Activated CD4-positive, alpha-beta T cell treated with anti-CD3 and anti-CD28 coated beads for 48 hours (primary cell): ENCODE data around the gene GALNT6.

Experiments used
- DNase-seq: peaks from one replicate; pipeline ENCODE4 v3.0.0-alpha.2; 2020

Gene GALNT6, protein sequence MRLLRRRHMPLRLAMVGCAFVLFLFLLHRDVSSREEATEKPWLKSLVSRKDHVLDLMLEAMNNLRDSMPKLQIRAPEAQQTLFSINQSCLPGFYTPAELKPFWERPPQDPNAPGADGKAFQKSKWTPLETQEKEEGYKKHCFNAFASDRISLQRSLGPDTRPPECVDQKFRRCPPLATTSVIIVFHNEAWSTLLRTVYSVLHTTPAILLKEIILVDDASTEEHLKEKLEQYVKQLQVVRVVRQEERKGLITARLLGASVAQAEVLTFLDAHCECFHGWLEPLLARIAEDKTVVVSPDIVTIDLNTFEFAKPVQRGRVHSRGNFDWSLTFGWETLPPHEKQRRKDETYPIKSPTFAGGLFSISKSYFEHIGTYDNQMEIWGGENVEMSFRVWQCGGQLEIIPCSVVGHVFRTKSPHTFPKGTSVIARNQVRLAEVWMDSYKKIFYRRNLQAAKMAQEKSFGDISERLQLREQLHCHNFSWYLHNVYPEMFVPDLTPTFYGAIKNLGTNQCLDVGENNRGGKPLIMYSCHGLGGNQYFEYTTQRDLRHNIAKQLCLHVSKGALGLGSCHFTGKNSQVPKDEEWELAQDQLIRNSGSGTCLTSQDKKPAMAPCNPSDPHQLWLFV

DNA sequence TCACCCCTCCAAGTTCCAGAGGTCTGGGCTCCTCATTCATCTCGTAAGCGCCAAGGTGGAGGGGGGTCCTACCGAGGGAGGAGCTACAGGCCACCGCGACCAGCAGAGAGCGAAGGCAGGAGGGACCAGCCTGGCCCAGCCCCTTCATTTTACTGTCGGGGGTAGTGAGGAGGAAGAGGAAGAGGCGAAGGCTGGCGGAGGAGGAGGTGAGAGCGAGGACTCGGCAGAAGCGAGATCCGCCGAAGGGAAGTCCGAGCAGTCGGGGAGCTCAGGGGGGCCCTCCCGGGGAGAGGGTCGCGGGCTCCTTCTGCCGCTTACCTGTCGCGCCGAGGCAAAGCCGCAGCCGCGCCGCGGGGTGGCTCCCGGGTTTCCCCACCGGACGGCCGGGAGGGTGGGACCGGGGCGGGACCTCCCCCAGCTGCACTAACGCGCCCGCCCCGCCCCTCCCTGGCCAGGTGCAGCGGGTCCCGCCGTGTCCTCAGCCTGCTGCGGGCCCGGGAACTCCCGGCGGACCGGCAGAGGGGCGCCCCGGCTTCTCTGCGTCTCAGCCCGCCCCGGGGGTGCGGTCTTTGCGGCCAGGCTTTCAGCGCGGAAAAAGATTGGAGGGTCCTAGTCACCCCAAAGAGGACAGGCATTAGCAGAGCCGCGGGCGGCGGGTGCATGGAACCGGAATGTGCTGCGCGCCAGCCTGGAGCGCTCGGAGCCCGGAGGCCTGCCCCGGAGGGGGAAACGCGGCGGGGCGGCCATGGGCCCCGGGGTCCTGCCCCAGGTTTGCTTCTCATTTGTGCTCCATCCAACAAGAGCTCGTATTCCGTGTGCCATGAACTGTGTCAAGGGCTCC, at the start of gene GALNT6:
TSS of gene GALNT6 (minus strand) at position 124 of the 841 bp plus-strand sequence. CDS start 11,625 bp downstream, outside the sequence.
- peak; percentile 76 for DNase-seq

DNA sequence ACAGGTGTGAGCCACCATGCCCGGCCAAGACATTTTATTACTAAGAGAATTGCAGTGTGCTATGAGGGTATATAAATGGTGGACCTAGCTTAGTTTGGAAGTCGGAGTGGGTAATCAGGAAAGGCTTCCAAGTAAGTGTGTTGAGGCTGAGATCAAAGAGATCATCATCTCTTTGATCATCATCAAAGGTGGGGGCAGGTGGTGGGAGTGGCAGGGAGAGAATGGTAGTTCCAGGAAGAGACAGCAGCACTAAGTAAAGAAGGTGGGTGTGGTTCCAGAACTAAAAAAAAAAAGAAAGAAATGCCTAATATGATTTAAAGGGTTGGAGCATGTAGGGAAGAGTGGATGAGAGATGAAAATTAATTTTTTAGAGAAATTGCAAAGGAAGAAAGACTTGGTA, 48.1 kb upstream of the GALNT6 start:
- DNase-seq, result no peak

DNA sequence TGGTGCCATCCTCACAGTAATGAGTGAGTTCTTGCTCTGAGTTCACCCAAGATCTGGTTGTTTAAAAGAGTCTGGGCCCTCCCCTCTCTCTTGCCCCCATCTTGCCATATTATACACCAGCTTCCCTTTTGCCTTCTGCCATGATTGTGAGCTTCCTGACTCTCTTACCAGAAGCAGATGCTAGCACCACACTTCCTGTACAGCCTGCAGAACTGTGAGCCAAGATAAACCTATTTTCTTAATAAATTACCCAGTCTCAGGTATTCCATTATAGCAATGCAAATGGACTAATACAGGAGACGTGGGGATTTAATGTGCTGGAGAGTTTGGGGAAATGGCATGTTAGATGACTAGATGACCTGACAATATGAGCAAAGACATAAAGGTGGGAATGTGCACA, 46.2 kb upstream of the GALNT6 start:
- no peak for DNase-seq

DNA sequence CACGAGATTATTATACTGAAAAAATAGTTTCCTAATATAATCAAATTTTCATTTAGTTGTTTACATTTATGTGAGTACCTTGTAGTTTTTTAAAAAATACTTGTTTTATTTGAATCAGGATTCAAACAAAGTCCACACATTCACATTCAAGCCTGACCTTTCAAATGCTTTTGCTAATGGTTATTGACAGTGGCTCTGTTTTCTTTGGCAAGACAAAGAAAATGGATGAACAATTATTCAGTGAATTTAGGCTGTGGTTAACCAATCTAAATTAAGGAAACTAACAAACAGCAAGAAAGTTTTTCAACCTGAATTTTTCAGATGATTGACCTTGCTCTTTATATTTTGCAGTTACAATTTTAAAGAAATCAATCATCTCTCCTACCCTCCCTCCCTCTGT, 43.1 kb upstream of the GALNT6 start:
- DNase-seq, result no peak

DNA sequence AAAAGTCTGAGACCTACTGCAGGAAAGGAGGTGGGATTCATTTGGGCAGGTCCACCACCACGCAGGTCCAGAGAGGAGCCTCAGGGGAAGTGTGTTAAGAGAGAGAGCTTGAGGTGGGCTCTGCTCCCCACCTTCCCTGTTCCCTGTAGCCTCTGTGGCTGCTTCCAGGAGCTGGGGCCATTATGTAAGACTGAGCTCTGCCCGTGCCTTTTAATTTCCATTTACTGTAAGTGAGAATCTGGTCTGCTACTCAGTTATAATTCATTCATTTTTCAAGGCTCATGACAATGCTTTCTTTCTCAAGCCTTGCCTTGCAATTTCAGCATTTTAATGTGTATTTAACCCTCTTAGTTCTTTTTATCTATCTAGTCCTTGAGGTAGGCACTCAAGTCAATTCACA, 41.7 kb upstream of the GALNT6 start:
- no peak for DNase-seq

DNA sequence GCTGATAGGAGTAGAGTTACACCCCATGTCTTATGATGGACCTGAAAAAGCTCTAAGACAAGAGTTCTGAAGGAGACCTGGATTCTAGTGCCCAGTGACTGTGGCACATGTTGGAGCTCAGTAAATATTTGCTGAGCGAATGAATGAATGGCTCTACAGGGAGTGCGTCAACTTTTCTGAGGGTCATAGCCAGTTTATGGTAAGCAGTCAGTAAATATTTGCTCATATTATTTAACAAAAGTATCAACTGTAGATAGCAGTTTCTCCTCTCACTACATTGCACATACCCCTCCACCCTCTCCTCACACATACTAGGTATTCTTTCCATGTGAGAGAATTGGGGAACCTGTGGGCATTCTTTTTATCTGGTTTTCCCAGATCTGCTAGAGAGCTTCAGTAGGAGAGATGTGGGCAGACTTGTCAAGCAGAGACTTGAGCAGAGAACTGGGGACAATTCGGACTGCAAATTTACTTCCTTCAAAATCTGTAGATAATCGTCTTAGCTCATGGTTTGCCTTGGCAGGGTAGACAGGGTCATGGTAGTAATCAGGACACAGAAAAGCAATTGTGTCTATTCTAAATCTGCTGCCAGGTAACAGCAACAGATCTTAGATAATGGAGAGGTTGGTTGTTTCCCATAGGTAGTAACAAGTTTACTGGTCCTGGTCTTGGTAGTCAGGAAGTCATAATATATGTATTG, 39.1 kb upstream of the GALNT6 start:
- DNase-seq, result no peak

DNA sequence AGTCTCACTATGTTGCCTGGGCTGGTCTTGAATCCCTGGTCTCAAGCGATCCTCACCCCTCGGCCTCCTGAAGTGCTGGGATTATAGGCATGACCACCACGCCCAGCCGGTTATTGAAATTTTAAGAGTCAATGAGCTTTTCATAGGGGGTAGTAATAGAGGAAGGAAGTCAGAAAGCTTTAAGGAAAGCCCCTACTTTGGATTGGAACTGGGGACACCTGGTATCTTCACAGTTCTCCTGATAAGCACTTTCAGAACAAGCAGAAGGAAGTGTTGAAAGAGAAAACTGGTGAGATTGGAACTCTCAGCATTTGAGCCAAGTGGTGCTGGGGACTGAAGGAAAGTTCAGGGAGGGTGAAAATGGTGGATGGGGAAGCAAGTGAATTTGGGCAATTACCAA, 38.5 kb upstream of the GALNT6 start:
- no peak for DNase-seq

DNA sequence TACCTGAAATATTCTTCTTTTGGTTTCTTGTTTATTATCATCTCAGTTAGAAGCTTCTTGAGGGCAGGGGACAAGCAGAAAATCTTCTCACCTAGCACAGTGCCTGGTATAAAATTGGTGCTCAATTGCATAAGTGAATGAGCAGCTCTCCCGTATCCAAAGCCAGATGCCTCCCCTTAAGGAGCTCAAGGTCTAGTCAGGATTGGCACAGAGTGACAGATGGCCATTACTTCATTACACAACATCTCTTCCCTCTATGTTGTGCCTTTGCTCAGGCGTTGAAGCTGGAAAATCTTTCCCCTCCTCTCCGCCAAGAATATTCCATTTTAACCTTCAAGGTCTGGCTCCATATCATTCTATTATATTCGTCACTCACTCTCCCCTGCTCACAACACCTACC, 37.0 kb upstream of the GALNT6 start:
- DNase-seq, result no peak

DNA sequence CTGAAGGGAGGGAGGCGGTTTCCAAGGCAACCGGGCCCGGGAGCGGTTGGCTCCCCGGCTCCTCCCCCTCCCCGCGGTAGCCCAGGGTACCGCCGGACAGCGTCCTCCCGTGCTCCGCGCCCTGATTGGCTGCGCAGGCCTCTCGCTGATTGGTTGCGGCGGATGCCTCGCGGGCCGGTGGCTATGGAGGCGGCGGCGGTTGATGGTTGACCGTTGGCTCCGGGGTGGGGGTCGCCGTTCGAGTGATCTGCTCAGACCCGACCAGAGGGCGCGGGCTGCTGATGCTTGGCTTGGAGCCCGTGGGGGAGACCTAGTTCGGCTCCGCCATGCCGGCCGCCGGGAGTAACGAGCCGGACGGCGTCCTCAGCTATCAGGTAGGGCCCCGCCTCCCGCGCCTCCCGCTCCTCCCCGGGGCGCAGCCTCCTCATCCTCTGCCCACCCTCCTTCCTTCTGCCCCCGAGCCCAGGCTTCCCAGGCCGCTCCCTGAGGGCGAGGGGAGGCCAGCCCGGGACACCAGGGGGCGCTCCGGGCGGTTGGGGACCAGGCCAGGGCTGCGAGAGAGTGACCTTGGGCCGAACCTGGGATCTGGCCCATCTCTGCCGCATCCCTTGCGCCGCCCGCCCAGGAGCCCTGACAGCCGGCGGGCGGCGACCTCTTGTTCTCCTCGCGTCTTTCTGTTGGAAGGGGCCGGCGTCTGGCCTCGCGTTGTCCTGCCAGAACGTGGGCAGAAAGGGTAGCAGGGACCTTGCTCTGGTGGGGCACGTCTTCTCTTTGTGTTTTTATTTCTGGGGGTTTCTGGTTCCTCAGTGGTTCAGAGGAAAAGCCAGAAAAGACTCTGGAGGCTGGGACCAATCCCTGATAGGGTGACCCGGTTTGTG, 33.7 kb upstream of the GALNT6 start, which contains the start of gene SLC4A8:
TSS of gene SLC4A8 (plus strand) at position 170 of the 878 bp plus-strand sequence. CDS start at position 327, 157 bp downstream.
- peak; percentile 86 for DNase-seq

DNA sequence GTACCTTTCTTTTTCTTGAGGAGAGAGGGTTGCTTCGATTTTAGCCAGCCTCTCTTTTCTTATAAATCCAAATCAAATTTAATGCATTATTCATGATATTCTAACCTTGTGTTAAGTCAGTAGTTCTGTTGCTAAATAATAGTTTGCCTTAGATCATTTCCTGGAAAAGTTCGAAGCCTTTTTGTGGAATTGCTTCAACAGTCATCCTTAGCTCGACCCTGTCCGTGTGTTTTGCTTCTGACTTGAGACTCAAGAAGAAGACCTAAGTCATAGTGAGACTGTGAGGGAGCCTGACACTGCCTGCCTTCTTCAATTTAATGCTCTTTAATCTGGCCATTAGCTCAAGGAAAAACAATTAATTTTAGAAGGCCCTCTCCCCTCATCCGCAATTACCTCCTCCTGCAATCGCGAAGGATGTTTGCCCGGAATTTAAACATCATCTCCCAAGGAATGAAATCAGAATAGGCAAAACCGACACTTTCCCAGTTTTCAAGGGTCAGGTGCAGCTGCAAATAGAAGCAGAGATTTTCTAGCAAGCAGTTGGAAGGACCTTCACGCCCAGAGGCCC, 33.0 kb upstream of the GALNT6 start:
- DNase-seq, result no peak

DNA sequence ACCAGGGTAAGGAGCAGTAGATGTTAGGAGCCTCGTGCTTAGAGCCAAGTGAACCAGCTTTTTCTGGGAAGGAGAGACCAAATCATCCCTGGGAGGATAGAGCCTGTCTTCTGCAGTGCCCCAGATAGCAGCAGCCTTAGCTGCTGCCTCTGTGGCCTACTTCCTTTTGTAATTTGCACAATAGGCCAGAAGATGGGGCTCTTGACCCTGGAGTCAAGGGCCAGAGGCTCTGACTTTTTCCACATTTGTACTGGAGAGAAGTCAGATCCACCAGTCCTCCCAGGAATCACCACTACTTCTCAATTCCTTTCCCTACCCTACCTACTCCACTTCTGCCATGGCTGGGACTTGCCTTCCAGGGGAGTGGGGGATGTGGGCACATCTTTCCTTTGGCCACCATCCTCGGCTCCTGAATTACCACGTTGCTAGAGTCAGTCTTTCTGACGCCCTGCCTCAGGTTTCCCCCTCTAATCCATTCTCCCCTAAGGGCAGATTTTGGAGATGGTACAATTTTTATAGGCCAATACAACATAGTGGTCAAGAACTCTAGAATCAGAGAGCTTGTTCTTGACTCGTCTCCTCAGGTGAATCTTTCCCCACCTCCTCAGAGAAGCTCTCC, 30.2 kb upstream of the GALNT6 start:
- DNase-seq, result peak; percentile 51

DNA sequence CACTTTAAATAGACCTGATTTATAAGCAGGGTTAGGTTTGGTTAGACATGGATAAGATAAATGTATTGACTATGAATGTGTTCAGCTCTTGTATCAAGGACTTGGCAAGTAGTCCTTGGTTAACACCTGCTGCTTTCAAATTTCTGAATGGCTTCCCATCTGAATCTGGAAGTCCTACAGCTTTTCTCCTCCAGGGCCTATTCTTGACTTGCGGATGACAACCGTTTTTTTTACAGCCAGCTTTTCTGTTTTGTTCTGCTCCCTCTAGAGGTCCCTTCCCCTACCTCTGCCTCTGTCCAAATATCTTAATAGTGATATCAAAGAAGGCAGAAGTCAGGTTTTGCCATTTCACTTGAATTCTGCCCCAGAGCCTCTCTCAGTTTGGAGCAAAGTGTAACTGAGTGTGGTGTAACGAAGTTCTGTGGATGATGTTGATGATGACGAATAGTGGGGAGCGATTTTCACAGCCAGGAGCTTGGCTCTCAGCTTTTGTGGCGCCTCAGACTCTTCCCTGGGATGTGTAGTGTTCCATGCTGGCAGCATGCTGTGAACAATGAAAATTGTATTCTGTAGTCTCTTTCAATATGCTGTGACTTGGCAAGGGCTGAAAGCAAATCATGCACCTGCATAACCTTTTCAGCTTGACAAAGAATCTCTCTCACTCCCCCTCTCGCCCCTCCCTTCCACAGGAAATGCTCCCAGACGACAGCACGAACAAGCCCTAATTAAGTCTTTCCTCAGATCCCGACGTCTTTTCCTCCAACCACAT, 28.4 kb upstream of the GALNT6 start:
- no peak for DNase-seq

DNA sequence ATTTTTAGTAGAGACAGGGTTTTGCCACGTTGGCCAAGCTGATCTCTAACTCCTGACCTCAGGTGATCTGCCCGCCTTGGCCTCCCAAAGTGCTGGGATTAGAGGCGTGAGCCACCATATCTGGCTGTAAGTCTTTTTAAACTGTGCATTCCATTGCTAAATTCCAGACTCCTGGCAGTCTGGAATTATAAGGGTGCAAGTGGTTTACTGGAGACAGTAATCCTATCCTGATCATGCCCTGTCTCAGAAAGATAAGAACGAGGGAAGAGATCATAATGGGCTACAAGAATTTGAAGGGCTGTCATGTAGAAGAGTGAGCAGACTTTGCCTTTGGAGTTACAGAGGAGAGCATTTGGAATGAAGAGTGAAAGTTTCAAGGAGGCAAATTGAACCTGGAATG, 26.6 kb upstream of the GALNT6 start:
- DNase-seq, result no peak

DNA sequence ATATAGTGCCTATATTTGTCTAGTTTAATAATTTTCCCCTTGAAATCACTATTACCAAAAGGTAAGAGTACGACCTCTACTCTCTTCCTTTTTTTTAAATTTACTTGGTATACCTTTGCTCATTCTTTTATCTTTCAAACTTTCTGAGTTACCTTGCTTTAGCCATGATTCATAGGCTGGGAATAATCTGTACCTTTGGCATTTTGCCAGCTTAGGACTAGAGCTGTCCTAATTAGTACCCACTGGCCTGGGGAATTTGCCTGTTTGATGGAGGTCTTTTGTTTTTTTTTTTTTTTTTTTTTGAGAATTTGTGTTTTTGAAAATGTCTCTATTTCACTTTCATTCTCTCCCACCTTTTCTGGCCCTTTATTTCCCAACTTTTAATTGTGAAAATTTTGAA, 24.7 kb upstream of the GALNT6 start:
- DNase-seq, result no peak

DNA sequence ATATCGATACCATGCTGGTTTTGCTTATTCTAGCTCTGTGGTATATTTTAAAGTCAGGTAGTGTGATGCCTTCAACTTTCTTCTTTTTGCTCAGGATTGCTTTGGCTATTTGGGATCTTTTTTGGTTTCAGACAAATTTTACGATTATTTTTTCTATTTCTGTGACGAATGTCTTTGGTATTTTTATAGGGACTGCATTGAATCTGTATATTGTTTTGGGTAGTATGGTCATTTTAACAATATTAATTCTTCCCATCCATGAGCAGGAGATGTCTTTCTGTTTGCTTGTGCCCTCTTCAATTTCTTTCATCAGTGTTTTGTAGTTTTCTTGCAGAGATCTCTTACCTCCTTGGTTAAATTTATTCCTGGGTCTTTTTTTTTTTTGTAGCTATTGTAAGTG, 22.6 kb upstream of the GALNT6 start:
- DNase-seq, result no peak

DNA sequence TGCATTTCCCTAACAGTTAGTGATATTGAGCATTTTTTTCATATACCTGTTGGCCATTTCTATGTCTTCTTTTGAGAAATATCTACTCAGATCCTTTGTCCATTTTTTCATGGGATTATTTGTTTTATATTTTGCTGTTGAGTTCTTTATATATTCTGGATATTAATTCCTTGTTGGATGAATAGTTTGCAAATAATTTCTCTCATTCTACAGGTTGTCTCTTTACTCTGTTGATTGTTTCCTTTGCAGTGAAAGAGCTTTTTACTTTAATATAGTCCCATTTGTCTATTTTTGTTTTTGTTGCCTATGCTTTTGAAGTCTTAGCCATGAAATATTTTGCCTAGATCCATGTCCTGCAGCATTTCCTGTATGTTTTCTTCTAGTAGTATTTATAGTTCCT, 21.9 kb upstream of the GALNT6 start:
- DNase-seq, result no peak

DNA sequence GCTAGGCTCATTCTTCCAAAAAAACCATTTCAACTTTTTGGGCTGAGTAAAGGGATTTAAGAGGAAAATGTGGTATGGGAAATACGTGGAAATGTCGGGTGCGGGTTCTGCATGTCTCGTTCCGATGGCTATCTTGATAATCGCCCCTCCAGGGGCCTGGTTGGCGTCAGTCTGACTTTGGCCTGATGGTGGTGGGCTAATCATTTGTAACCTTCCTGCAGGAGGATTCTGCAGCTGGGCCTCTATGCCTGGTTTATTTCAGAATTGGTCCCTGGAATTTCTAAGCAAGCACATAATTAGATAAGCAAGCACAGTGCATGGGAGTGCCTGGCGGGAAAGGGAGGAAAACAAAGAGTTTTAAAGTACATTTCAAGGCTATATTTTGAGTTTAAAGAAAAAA, 18.6 kb upstream of the GALNT6 start:
- no peak for DNase-seq

DNA sequence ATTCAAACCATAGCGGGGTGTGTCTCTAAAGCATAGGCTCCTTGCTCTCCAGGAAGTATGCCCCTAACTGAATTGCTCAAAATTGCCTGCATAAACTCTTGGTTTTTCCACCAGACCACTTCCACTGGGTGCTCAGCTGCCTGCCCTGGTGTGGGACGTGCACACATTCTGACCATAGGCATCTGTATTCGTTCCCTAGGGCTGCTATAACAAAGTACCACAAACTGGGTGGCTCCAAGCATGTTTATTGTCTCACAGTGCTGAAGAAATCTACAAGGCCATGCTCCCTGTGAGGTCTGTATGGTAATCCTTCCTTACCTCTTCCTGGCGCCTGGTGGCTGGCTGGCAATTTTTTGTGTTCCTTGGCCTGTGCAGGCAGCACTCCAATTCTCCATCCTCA, 16.4 kb upstream of the GALNT6 start:
- no peak for DNase-seq

DNA sequence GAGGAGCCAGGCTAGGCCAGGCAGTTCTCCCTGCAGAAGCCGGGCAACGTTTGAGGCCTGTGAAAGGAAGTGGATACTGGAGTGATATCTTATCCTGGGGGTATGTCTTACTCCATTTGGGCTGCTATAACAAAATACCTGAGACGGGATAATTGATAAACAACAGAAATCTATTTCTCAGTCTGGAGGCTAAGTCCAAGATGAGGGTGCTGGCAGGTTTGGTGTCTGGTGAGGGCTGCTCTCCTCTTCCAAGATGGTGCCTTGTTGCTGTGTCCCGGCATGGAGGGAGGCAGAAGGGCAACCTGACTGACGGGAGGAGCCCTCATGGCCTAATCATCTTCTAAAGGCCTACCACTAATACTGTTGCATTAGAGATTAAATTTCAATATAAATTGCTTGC, 15.7 kb upstream of the GALNT6 start:
- no peak for DNase-seq

DNA sequence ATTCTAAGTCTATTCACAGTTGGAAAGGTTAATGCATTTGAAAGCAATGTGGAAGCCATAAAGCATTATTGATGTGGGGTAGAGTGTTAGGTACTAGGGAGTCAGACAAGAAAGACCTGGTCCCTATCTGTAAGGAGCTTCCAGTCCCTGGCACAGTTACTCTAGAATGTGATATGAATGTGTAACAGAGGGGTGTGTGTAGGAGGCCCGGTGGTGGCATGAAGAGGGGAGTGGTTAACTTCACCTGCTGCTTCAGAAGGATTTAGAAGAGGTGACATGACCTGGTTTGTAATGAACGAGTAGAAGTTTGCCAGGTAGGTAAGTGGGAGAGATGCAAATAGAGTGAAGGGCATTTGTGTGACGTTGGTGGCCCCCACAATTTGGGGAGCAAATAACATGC, 15.1 kb upstream of the GALNT6 start:
- DNase-seq, result no peak
